ENCODE results near the gene DNAL4.
"Not testable (repeated sequence)": the region's sequence is repeated elsewhere in the genome, so short reads cannot be mapped to it uniquely, and the experiment has no call there.

Gene DNAL4

DNA sequence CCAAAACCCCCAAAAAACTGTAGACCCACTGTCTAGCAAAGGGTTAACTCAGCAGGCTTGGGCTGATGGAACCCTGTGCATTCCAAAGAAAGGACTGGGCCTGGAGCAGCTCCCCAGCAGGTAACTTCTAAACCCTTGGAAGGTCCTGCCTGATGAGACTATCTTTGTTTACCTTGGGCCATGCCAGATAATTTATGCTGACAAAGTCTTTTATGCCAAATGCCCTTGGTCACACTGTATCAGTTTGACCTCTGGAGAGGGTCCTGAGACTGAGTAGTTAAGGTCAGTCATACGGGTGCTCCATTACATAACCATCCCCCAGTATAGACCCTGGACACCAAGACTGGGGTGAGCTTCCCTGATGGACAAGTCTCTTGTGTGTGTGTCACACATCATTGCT, 21.9 kb upstream of the DNAL4 start:
- Histone ChIP-seq H3K27me3 (ENCODE audit: control insufficient read depth in 5 of 5, insufficient read depth in 4 of 5, low read length in 5 of 5) (peaks cover 0 to 5% (median 0%) of the 10 kb centered on the region in 5 donors), H3K27ac (ENCODE audit: low read depth, low read length) (no peak overlapping the region), H3K4me1 (ENCODE audit: control insufficient read depth in 5 of 5, insufficient read depth in 5 of 5, low read length in 5 of 5) (no peaks in the 10 kb centered on the region), H3K9me3 (ENCODE audit: control insufficient read depth in 5 of 5, low read length in 5 of 5) (peaks cover 0 to 4% (median 0%) of the 10 kb centered on the region in 5 donors), H3K9ac (ENCODE audit: low read length in 5 of 5) (no peak overlapping the region), H3K36me3 (ENCODE audit: control insufficient read depth in 5 of 5, insufficient read depth in 5 of 5, low read length in 5 of 5) (no peaks in the 10 kb centered on the region), H3K4me3 (ENCODE audit: low read depth in 1 of 5, low read length in 5 of 5) (no peak overlapping the region)

DNA sequence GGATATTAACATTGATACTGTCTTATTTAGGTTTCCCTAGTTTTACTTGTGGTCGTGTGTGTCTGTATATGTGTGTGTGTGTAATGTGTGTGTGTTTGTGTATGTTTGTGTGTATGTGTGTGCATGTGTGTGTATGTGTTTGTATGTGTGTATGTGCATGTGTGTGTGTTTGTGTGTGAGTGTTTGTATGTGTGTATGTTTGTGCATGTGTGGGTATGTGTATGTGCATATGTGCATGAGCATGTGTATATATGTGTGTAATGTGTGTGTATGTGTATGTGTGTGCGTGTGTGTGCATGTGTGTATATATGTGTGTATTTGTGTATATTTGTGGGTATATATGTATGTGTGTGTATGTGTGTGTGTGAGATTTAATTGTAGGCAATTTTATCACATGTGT, 17.3 kb upstream of the DNAL4 start:
- Histone ChIP-seq H3K27me3 (ENCODE audit: control insufficient read depth in 5 of 5, insufficient read depth in 4 of 5, low read length in 5 of 5) (peaks cover 0 to 2% (median 0%) of the 10 kb centered on the region in 5 donors), H3K4me1 (ENCODE audit: control insufficient read depth in 5 of 5, insufficient read depth in 5 of 5, low read length in 5 of 5) (no peaks in the 10 kb centered on the region), H3K9ac (ENCODE audit: low read length in 5 of 5) (no peak overlapping the region), H3K27ac (ENCODE audit: low read depth, low read length) (no peak overlapping the region), H3K36me3 (ENCODE audit: control insufficient read depth in 5 of 5, insufficient read depth in 5 of 5, low read length in 5 of 5) (no peaks in the 10 kb centered on the region), H3K4me3 (ENCODE audit: low read depth in 1 of 5, low read length in 5 of 5) (no peak overlapping the region), H3K9me3 (ENCODE audit: control insufficient read depth in 5 of 5, low read length in 5 of 5) (peaks cover 4 to 13% (median 7%) of the 10 kb centered on the region in 5 donors)

DNA sequence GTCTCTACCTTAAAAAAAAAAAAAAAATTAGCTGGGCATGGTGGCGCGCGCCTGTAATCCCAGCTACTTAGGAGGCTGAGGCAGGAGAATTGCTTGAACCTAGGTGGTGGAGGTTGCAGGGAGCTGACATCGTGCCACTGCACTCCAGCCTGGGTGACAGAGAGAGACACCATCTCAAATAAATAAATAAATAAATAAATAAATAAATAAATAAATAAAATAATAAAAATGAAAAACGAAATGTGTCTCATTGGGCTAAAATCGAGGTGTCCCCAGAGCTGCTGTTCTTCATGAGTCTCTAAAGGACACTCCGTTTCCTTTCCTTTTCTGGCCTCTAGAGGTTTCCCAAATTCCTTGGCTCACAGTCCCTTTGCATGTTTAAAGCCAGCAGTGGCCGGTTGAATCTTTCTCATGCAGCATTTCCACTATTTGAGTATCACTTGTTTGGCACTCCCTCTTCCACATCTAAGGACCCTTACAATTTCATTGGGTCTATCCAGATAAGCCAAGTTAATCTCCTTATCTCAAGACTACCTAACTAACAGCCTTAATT, 11.2 kb upstream of the DNAL4 start:
- H3K4me3 ChIP-seq (ENCODE audit: low read depth in 1 of 5, low read length in 5 of 5); H3K27me3 ChIP-seq (ENCODE audit: control insufficient read depth in 5 of 5, insufficient read depth in 4 of 5, low read length in 5 of 5); H3K36me3 ChIP-seq (ENCODE audit: control insufficient read depth in 5 of 5, insufficient read depth in 5 of 5, low read length in 5 of 5); H3K9ac ChIP-seq (ENCODE audit: low read length in 5 of 5); H3K9me3 ChIP-seq (ENCODE audit: control insufficient read depth in 5 of 5, low read length in 5 of 5); H3K27ac ChIP-seq (ENCODE audit: low read depth, low read length): not testable (repeated sequence)
- H3K4me1 ChIP-seq (ENCODE audit: control insufficient read depth in 5 of 5, insufficient read depth in 5 of 5, low read length in 5 of 5), result peaks cover 2 to 13% (median 7%) of the 10 kb centered on the region in 5 donors

DNA sequence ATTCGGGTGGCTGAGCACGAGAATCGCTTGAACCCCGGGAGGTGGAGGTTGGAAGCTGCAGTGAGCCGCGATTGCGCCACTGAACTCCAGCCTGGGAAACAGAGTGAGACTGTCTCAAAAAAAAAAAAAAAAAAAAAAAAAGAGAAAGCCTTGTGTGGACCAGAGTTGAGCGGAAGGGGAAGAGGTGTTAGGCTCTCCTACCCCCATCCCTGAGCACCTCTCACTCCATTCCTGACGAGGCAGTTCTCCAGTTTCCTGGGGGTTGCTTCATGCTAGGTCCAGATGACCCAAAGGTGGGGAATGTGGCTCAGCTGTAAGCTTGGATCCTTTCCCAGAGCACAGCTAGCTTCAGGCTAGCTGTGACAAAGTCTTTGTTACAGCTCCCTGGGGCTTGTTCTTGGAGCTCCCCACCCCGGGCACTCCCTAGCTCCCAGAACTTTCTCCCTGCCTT, 8.8 kb upstream of the DNAL4 start:
- Histone ChIP-seq H3K9me3 (ENCODE audit: control insufficient read depth in 5 of 5, low read length in 5 of 5) (peaks cover 0 to 8% (median 7%) of the 10 kb centered on the region in 5 donors), H3K4me1 (ENCODE audit: control insufficient read depth in 5 of 5, insufficient read depth in 5 of 5, low read length in 5 of 5) (peaks cover 2 to 13% (median 7%) of the 10 kb centered on the region in 5 donors)

DNA sequence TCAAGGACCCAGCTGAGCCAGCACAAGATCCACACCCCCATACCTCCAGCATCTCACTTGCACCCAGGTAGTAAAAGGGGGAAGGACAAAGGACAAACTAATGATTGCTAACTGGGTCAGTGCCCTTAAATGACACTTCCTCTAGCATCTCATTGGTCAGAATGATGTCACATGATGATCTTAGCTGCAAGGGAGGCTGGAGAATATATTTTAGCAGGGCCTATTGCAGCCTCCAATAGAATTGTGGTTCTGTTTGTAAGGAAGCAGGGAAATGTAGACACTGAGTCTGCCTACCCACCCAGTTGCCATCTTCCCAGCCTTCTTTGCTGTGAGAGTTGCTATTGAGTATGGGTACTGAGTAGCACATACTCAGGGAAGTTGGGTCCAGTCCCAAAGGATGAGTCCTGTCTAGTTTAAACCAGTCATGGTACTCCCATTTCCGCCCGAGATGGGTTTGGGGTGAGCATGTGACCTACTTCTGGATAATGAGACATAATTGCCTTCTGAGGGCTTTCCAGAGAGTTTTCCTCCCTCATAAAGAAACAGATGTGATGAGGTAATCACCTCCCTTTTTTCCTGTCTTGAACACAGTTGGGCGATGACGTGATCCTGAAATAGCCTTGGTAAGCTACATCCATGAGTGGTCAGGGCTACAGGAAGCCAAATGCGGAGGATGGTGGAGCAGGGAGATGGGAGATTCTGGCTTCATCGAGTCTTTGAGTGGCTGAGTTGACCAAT, 5.5 kb upstream of the DNAL4 start:
- Histone ChIP-seq H3K27ac (ENCODE audit: low read depth, low read length) (no peak overlapping the region), H3K9me3 (ENCODE audit: control insufficient read depth in 5 of 5, low read length in 5 of 5) (peaks cover 0 to 8% (median 7%) of the 10 kb centered on the region in 5 donors), H3K36me3 (ENCODE audit: control insufficient read depth in 5 of 5, insufficient read depth in 5 of 5, low read length in 5 of 5) (no peaks in the 10 kb centered on the region), H3K27me3 (ENCODE audit: control insufficient read depth in 5 of 5, insufficient read depth in 4 of 5, low read length in 5 of 5) (peaks cover 0 to 14% (median 0%) of the 10 kb centered on the region in 5 donors), H3K9ac (ENCODE audit: low read length in 5 of 5) (no peak overlapping the region), H3K4me1 (ENCODE audit: control insufficient read depth in 5 of 5, insufficient read depth in 5 of 5, low read length in 5 of 5) (peaks cover under 1 to 10% (median 7%) of the 10 kb centered on the region in 5 donors), H3K4me3 (ENCODE audit: low read depth in 1 of 5, low read length in 5 of 5) (no peak overlapping the region)

More for the DNA sequence above, 8.8 kb upstream of the DNAL4 start:
- H3K27ac ChIP-seq (ENCODE audit: low read depth, low read length), result no peak overlapping the region
- H3K36me3 ChIP-seq (ENCODE audit: control insufficient read depth in 5 of 5, insufficient read depth in 5 of 5, low read length in 5 of 5), result no peaks in the 10 kb centered on the region
- no peak overlapping the region for H3K9ac ChIP-seq (ENCODE audit: low read length in 5 of 5)
- no peak overlapping the region for H3K4me3 ChIP-seq (ENCODE audit: low read depth in 1 of 5, low read length in 5 of 5)
- peaks cover 0 to 8% (median 0%) of the 10 kb centered on the region in 5 donors for H3K27me3 ChIP-seq (ENCODE audit: control insufficient read depth in 5 of 5, insufficient read depth in 4 of 5, low read length in 5 of 5)

DNA sequence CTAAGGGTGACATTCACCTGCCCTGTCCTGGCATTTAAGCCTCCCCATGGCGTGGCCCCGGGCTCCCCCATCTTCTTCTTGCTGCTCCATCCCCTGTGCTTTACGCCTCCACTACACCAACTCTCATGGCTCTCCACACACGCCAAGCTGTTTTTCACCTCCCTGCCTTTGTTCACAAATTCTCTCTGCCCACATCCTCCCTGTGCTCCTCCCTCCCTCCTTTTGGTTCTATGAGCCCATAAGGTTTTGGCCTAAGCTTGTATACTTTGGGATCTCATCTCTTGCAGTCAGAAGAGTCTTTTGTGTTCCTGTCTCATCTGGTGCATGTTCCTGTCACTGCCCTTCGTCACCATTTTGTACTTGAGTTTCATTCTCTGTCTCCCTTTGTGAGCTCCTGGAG, 4.6 kb upstream of the DNAL4 start:
- H3K36me3 ChIP-seq (ENCODE audit: control insufficient read depth in 5 of 5, insufficient read depth in 5 of 5, low read length in 5 of 5), result no peaks in the 10 kb centered on the region
- peaks cover 0 to 8% (median 7%) of the 10 kb centered on the region in 5 donors for H3K9me3 ChIP-seq (ENCODE audit: control insufficient read depth in 5 of 5, low read length in 5 of 5)
- H3K27ac ChIP-seq (ENCODE audit: low read depth, low read length), result no peak overlapping the region
- H3K27me3 ChIP-seq (ENCODE audit: control insufficient read depth in 5 of 5, insufficient read depth in 4 of 5, low read length in 5 of 5), result peaks cover 0 to 14% (median 0%) of the 10 kb centered on the region in 5 donors
- H3K4me3 ChIP-seq (ENCODE audit: low read depth in 1 of 5, low read length in 5 of 5), result no peak overlapping the region
- peaks cover 2 to 16% (median 11%) of the 10 kb centered on the region in 5 donors for H3K4me1 ChIP-seq (ENCODE audit: control insufficient read depth in 5 of 5, insufficient read depth in 5 of 5, low read length in 5 of 5)
- H3K9ac ChIP-seq (ENCODE audit: low read length in 5 of 5), result no peak overlapping the region

DNA sequence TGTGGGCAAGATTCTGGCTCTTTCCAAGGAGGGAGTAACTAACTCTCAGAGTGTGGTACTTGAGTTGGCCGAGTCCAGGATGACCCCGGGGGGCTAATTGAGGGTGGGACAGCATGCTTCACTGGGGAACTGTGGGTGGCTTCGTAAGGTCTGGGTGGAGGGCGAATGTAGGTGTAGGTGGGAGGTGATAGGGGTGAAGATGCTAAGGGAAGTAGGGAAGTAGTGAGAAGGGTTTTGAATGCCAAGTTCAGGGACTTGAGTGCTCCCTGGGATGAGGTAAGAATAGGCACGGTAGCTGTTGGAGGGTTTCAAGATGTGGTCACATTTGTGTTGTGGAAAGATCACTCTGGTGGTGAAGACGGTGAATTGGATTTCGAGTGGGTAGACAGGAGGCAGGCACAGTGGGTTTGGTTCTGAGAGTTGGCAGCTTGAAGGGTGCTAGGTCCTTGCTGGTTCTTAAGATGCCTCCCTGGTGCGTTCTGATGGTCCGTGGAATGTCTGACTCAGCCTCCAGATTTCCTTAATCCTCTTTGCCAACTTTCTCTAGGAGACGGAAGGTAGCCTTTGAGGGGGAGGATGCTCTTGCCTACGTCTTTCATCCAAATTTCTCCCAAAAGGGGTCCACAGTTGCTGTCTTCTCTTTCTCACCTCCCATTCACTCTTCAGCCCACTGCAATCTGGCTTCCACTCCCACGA, 2.5 kb upstream of the DNAL4 start:
- Histone ChIP-seq H3K9me3 (ENCODE audit: control insufficient read depth in 5 of 5, low read length in 5 of 5) (peaks cover 0 to 8% (median 7%) of the 10 kb centered on the region in 5 donors), H3K36me3 (ENCODE audit: control insufficient read depth in 5 of 5, insufficient read depth in 5 of 5, low read length in 5 of 5) (no peaks in the 10 kb centered on the region), H3K27ac (ENCODE audit: low read depth, low read length) (no peak overlapping the region), H3K9ac (ENCODE audit: low read length in 5 of 5) (no peak overlapping the region), H3K4me1 (ENCODE audit: control insufficient read depth in 5 of 5, insufficient read depth in 5 of 5, low read length in 5 of 5) (peaks cover 4 to 15% (median 13%) of the 10 kb centered on the region in 5 donors), H3K27me3 (ENCODE audit: control insufficient read depth in 5 of 5, insufficient read depth in 4 of 5, low read length in 5 of 5) (peaks cover 0 to 14% (median 0%) of the 10 kb centered on the region in 5 donors), H3K4me3 (ENCODE audit: low read depth in 1 of 5, low read length in 5 of 5) (no peak overlapping the region)

DNA sequence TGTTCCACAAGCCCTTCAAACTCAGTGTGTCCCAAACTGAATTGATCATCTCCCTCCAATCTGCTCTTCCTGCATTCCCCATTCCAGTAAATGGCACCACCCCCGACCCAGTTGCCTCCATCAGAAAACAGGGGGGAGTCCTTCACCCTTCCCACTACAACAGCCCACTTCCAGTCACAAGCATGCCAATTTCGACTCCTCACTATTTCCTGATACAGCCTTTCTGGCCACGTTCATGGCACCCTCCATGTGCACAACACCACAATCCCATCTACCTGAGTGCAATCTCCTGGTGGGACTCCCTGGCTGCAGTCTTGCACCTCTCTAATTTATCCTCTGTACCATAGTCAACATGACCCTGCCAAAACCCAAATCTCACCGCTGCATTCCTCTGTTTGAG, 1.6 kb upstream of the DNAL4 start:
- no peak overlapping the region for H3K9ac ChIP-seq (ENCODE audit: low read length in 5 of 5)
- peaks cover 0 to 2% (median 1%) of the 10 kb centered on the region in 5 donors for H3K36me3 ChIP-seq (ENCODE audit: control insufficient read depth in 5 of 5, insufficient read depth in 5 of 5, low read length in 5 of 5)
- H3K27ac ChIP-seq (ENCODE audit: low read depth, low read length), result no peak overlapping the region
- H3K27me3 ChIP-seq (ENCODE audit: control insufficient read depth in 5 of 5, insufficient read depth in 4 of 5, low read length in 5 of 5), result peaks cover 0 to 14% (median 0%) of the 10 kb centered on the region in 5 donors
- no peak overlapping the region for H3K4me3 ChIP-seq (ENCODE audit: low read depth in 1 of 5, low read length in 5 of 5)
- H3K4me1 ChIP-seq (ENCODE audit: control insufficient read depth in 5 of 5, insufficient read depth in 5 of 5, low read length in 5 of 5), result peaks cover 4 to 15% (median 13%) of the 10 kb centered on the region in 5 donors
- peaks cover 0 to 8% (median 7%) of the 10 kb centered on the region in 5 donors for H3K9me3 ChIP-seq (ENCODE audit: control insufficient read depth in 5 of 5, low read length in 5 of 5)

DNA sequence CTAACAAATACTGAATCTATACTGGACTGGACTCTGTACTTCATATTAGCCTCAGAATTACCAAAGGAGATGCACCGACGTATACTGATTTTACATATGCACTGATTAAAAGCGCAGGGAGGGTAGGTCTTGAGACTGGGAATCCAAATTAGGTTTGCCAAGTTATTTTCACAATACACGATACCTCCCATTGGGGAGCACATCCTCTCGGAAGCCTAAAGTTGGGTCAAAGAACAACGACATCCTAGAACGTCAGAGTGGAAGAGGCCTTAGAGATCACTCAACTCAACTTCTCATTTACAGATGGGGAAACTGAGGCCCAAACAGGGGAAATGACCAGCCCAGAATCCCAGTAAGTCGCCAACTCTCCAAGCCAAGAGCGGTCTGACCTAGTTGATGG, 626 bp downstream of the DNAL4 start:
- peaks cover 7 to 24% (median 19%) of the 10 kb centered on the region in 5 donors for H3K4me1 ChIP-seq (ENCODE audit: control insufficient read depth in 5 of 5, insufficient read depth in 5 of 5, low read length in 5 of 5)
- H3K27ac ChIP-seq (ENCODE audit: low read depth, low read length), result peak overlapping the region; percentile 67
- H3K36me3 ChIP-seq (ENCODE audit: control insufficient read depth in 5 of 5, insufficient read depth in 5 of 5, low read length in 5 of 5), result peaks cover 0 to 14% (median 8%) of the 10 kb centered on the region in 5 donors
- H3K9ac ChIP-seq (ENCODE audit: low read length in 5 of 5), result peak overlapping the region; percentile 56 to 88 (median 81)
- no peaks in the 10 kb centered on the region for H3K9me3 ChIP-seq (ENCODE audit: control insufficient read depth in 5 of 5, low read length in 5 of 5)
- H3K4me3 ChIP-seq (ENCODE audit: low read depth in 1 of 5, low read length in 5 of 5), result peak overlapping the region; percentile 74 to 95 (median 83)
- H3K27me3 ChIP-seq (ENCODE audit: control insufficient read depth in 5 of 5, insufficient read depth in 4 of 5, low read length in 5 of 5), result peaks cover 0 to 10% (median 0%) of the 10 kb centered on the region in 5 donors

Measured in subcutaneous abdominal adipose tissue (tissue), 5 donors.